ENCODE results near the gene RMND5A.
"Not testable (repeated sequence)": the region's sequence is repeated elsewhere in the genome, so short reads cannot be mapped to it uniquely, and the experiment has no call there.

The RMND5A gene

GRCh38 chr2:86714579-86715173, 5.4 kb upstream of the RMND5A start:
- not testable (repeated sequence) for DNase-seq

DNA sequence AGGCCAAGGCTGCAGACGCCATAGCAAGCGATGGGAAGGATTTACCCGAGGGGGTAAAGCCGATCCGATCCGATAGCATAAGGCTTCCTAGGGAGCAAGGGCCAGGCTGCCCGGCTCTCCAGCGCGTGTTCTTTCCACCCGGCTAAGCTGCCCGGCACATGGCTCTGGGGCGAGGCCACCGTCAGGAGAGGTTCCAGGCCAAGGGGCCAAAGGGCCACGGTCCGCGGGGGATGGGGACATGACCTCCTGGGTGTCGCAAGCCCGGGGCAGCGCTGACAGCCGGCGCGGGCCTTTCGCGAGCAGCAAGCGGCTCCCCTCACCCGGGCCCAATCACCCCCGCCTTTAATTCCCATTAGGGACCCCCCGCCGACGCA, 841 bp upstream of the RMND5A start:
- not testable (repeated sequence) for DNase-seq

DNA sequence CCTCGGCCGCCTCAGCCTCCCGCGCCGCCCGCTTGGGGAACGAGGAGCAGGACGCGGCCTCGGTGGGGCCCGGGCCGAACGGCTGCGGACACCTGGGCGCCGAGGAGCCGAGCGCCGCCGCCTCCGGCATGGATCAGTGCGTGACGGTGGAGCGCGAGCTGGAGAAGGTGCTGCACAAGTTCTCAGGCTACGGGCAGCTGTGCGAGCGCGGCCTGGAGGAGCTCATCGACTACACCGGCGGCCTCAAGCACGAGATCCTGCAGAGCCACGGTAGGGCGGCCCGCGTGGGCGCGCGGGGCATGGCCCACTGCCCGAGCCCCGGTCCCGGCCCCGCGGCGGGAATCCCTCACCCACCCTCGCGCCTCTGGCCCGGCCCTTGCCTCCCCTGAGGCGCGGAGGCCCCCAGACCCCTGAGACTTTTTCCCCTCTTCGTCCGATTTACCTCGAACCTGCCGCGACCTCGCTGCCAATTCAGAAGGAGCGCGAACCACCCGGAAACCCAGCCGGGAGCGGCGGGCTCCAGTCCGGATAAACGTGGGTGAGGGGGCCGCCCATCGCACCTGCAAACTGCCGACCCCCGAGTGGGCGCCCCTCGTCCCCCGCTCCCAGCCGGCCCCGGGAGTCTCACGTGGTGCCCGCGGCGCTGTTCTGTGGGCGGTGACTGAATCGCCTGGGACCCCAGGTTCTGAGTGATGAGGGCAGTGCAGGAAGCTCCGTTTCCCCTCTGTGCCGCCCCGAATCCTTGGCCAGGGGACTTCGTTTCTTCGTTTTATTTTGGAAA, 639 bp downstream of the RMND5A start:
- not testable (repeated sequence) for DNase-seq

- not testable (repeated sequence) for DNase-seq
Measured at GRCh38 chr2:86725706-86726105, 5.6 kb downstream of the RMND5A start.

DNA sequence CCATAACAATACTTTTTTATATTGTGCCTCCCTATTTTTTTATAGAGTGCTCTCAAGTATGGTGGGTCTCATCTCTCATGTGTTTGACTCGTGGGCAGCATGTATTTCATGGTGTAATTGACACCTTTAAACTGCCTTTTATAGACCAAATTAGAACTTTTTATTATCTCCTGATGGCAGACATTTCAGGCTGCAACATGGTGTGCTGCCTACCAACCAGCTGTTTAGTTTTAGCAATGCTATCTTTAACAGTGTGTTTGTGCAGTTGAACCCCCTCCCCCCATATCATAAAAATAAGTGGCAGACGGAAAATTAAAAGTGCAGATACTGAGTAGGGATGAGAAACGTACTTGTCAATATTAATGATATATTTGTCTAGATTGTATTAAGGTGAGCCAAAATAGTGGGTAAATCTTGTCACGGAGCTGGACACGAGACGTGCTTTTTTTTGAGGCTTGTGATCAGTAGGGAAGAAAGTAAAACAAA, 12.0 kb downstream of the RMND5A start:
- not testable (repeated sequence) for DNase-seq

GRCh38 chr2:86732837-86733236, 12.7 kb downstream of the RMND5A start:
- not testable (repeated sequence) for DNase-seq

DNA sequence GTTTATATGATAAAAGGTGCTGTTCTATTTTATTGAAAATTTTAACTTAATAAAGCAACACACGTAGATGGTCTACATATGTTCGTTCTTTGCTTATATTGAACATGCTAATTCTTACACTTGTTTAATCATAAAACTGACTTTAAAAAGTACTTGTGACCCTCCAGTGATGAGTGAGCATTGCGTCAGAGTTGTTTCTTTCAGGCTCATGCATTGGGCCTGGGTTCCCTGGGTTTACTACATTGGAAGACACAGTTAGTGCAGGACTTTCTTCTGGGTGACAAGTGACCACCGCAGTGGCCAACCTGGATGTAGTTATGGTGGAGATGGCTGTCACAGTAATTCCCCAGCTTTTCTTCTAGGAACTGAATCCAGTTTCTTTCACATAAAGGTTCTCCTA, 13.4 kb downstream of the RMND5A start:
- not testable (repeated sequence) for DNase-seq

- not testable (repeated sequence) for DNase-seq
Measured at GRCh38 chr2:86734896-86735295, 14.8 kb downstream of the RMND5A start.

- not testable (repeated sequence) for DNase-seq
Measured at GRCh38 chr2:86739485-86739884, 19.4 kb downstream of the RMND5A start.

GRCh38 chr2:86739889-86740288, 19.8 kb downstream of the RMND5A start:
- not testable (repeated sequence) for DNase-seq

- DNase-seq, result not testable (repeated sequence)
Measured at GRCh38 chr2:86741889-86742498, 21.9 kb downstream of the RMND5A start.

DNA sequence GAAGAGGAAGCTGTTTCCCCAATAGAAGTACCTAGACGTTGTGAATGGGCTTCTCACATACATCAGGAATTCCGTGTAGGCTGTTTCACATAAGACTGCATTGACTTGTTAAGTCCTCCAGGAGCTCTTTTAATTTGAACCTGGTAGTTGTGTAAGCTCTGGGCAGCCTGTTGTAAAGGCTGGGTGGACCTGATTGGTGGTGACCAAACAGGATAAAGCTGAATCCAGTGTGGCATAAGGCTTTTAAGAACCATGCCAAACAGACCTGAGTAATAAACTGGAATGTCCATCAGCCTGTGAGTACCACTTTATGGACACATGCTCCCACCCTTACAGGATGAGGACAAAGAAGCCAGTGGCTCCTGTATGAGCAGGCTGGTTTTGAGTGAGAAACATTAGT, 24.1 kb downstream of the RMND5A start:
- DNase-seq, result no peak

DNA sequence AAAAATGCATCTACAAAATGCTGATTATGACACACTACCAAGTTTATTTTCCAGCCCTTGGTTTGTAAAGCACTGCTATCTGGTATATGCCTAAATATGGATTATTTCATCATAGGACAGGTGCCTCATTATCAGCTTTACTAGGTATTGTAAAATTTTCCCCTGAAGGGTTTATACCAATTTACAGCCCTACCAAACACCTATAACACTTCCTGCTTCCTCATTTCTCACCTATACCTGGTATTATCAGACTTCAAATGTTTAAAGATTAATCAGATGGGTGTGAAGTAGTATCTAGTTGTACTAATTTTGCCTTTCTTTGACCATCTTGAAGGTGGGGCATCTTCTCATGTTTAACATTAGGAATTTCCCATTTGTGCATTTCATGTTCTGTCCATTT, 26.8 kb downstream of the RMND5A start:
- DNase-seq, result no peak

GRCh38 chr2:86747711-86748639, 27.9 kb downstream of the RMND5A start:
- peak in 1 of 2 experiments; percentile 17 for DNase-seq

GRCh38 chr2:86750240-86750839, 30.2 kb downstream of the RMND5A start:
- DNase-seq, result no peak

DNA sequence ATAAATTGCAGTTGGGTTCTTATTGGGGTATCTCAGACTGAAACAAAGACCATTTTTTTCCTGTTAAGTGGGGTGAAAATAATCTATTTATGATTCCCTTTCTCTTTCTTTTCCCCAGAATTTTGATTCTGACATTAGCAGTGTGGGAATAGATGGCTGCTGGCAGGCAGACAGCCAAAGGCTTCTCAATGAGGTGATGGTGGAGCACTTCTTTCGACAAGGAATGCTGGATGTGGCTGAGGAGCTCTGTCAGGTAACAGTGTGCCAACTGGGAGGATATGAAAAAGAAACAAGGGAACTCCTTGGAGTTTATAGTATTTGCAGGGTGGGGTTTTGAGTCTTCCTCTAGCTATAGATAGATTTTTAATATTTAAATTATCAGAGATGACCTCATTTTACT, 31.7 kb downstream of the RMND5A start:
- no peak for DNase-seq

- no peak for DNase-seq
Measured at GRCh38 chr2:86752934-86753333, 32.8 kb downstream of the RMND5A start.

- no peak for DNase-seq
Measured at GRCh38 chr2:86753606-86754005, 33.5 kb downstream of the RMND5A start.

DNA sequence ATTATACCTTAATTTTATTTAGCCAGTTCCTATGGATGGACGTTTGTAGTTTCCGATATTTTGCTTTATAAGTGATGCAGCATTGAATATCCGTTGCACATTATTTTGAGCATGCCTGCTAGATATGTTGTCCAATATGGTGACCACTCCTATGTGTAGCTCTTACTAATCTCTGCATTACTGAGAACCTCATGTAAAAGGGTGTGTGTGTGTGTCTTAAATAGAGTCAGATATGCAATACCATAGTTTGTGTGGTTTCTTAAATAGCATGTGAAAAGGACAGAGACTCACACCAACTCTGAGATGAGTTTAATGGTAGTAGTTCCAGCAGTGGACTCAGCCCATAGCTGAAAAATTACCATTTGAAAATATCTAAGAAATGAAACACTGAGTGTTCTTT, 38.3 kb downstream of the RMND5A start:
- no peak for DNase-seq

- DNase-seq, result no peak
Measured at GRCh38 chr2:86760371-86760770, 40.3 kb downstream of the RMND5A start.

DNA sequence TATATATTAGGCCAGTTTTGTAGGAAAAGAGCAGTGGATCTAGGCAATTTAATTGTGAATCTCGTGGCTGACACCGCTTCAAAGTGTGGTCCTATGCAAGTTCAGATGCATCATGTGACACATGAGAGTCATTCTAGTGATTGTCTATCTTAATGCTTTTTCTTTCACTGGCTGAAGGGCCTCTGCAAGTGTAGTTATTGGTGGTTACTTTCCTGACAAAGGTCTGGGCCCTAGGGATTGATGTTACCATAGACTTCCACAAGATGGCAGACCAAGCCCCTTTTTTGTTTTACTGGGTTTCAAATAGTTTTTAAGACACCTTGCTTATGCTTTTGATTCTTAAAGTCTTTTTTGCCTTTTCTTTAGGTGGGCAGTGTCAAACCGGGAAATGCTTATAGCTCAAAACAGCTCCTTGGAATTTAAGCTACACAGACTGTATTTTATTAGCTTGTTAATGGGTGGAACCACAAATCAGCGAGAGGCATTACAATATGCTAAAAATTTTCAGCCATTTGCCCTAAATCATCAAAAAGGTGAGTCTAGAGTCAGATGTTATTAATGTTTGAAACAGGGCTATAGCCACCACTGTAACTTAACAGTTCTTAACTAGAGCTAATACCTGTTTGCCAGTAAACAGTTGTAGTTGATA, 44.7 kb downstream of the RMND5A start:
- peak in 1 of 2 experiments; percentile 39 for DNase-seq

- DNase-seq, result no peak
Measured at GRCh38 chr2:86765310-86765695, 45.2 kb downstream of the RMND5A start.

Data from SW 1271 (cell line).